Anterior cingulate cortex (tissue), 58 donors: ENCODE data around the gene ASNSD1.
"Not testable (repeated sequence)": the region's sequence is repeated elsewhere in the genome, so short reads cannot be mapped to it uniquely, and the experiment has no call there.

Experiments used
- DNase-seq, 58 donors: peaks; one replicate each; lab custom pipeline; 2025; lab: John Stamatoyannopoulos, UW

Gene ASNSD1

DNA sequence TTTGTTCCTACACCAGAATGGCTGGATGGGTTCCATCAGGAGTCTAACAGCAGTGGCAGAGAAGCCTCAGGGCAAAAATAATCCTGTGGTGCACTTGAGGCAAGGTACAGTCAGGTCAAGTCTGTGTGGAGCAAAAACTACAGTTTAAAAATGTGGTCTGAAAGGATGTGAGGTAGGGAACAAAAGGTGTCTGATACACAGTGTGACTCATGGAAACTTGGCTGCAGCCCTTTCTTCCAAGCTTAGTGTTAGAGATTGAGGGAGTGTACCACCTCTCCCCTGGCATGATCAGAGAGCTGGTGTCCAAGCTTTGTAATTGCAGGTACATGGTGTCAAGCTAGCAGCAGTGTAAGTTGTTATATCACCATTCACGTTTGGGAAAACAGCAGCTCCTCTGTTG, 22.1 kb downstream of the ASNSD1 start:
- no peak for DNase-seq

- no peak for DNase-seq
Observed at GRCh38 chr2:189684811-189685210, 23.6 kb downstream of the ASNSD1 start.

DNA sequence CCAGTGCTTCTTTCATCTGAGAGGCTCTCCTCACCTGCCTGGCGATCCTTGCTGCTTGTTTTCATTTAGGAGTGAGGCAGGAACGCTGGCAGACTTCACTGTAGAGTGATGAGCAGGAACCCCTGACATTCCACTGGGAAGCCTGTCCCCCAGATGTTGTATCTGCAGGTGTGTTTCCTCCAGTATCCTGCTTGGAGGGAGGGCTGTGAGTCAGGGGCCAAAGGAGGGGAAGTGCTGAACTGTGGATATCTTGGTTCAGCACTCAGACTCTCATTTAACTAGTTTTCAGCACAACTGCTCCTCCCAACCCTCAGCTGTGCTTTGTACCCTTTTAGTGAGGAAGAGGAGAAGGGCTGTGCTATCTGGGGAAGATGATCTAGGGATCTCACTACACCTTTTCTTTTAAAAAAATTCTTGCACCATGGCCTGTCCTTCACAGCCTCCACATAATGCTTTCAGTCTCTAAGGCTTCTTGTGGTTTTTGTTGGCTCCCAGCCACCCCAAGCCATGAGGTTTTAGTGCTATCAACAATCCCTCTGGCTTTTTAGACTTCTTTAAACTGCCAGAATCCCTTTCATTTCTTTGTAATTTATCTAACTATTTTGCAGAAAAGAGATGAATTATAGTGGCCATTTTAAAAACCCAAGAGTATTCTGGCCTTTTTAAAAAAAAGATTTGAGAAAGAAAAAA, 24.4 kb downstream of the ASNSD1 start:
- no peak for DNase-seq

- DNase-seq, result not testable (repeated sequence)
Observed at GRCh38 chr2:189687796-189688195, 26.5 kb downstream of the ASNSD1 start.

- DNase-seq, result no peak
Observed at GRCh38 chr2:189696223-189696622, 35.0 kb downstream of the ASNSD1 start.

GRCh38 chr2:189698020-189698887, 37.0 kb downstream of the ASNSD1 start:
- peak in 5 of 58 donors; percentile 1 to 32 (median 6) for DNase-seq

GRCh38 chr2:189700681-189701080, 39.4 kb downstream of the ASNSD1 start:
- no peak for DNase-seq

DNA sequence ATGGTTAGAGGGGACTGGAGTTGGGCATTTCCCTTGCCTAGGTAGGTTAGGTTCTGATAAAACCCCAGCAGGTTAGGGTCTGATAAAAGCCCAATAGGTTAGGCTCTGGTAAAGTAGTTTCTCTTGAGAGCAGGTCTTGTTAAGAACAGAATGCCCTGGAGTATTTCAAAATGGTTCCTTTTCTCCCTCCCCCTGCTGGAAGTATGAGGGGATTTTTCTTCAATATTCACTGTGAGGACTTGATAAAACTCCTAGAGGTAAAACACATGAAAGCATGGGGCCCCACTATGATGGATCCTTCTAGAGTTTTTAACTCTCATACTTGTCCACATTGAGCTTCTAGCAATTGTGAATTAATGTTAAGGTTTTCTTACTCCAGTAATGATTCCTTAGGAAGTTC, 40.8 kb downstream of the ASNSD1 start:
- no peak for DNase-seq

GRCh38 chr2:189709501-189710221, 48.4 kb downstream of the ASNSD1 start:
- peak in 2 of 58 donors; percentile 1 to 5 for DNase-seq

DNA sequence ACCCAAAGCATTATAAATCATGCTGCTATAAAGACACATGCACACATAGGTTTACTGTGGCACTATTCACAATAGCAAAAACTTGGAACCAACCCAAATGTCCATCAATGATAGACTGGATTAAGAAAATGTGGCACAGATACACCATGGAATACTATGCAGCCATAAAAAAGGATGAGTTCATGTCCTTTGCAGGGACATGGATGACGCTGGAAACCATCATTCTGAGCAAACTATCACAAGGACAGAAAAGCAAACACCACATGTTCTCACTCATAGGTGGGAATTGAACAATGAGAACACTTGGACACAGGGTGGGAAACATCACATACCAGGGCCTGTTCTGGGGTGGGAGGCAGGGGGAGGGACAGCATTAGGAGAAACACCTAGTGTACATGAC, 56.3 kb downstream of the ASNSD1 start:
- not testable (repeated sequence) for DNase-seq

DNA sequence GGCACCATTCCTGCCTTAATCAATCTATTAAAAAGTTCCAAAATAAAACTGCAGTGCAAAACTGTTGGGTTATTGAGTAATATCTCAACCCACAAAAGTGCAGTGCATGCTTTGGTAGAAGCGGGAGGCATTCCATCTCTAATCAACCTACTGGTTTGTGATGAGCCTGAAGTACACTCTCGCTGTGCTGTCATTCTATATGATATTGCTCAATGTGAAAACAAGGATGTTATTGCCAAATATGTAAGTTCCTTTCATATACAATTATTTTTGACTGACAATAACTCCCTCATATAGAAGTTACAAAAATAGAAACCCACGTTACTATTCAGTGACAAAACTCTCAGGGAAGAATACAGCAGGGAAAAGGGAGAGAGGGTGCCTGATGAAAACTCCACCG, 58.3 kb downstream of the ASNSD1 start:
- no peak for DNase-seq
